OCI-LY3 (cell line): ENCODE data around the gene SH3RF3.

Experiments used
- CTCF ChIP-seq: fragments of 200-600, 300-600 bp; sonication (generic); IDR thresholded peaks from 2 replicates; pipeline ENCODE4 v1.5.1; 2014; ENCODE audit warnings: antibody characterized with exemption, low read length, low read depth
- EZH2phosphoT487 ChIP-seq: fragments of 200-600 bp; shearing (Covaris generic); IDR thresholded peaks from 2 replicates; pipeline ENCODE4 v1.6.1; 2018; ENCODE audit warnings: antibody characterized with exemption, mixed run types, low read depth

- TF ChIP-seq CTCF: no peak
- TF ChIP-seq EZH2phosphoT487: no peak
Observed at GRCh38 chr2:109318949-109319342, 189.9 kb downstream of the SH3RF3 start.
